ENCODE results near the gene RAPGEF1.
A peak's percentile ranks its signal among the peaks of the same experiment; 100 is the strongest.

Gene RAPGEF1

GRCh38 chr9:131733541-131734061 lies 6.3 kb downstream of the RAPGEF1 start:
- Histone ChIP-seq H3K4me1 (peaks cover 90 to 100% (median 97%) of the 10 kb centered on the region in 10 experiments), H3K9ac (peak overlapping the region; percentile 78 to 99 (median 98)), H4K20me1 (peaks cover 4 to 68% (median 32%) of the 10 kb centered on the region in 11 experiments; a peak in 14 of 22 replicates), H3K4me3 (peak overlapping the region; percentile 33 to 90 (median 52); a peak in 18 of 20 replicates), H3K4me2 (peak overlapping the region; percentile 91 to 99 (median 96)), H3K27me3 (no peaks in the 10 kb centered on the region), H3K9me3 (replicated peaks in 1 of 11) (no peaks in the 10 kb centered on the region), H3K36me3 (peaks cover 0 to 20% (median 0%) of the 10 kb centered on the region in 11 experiments; a peak in 5 of 22 replicates), H3K27ac (peak overlapping the region; percentile 84 to 99 (median 94))
- TF ChIP-seq Cebpa-rat (IDR thresholded peaks at IDR 0.05), result no peak

- Histone ChIP-seq H3K9me3 (replicated peaks in 1 of 11) (no peaks in the 10 kb centered on the region), H3K4me3 (peak overlapping the region in 4 of 10 experiments; percentile 8 to 26 (median 20); a peak in 5 of 20 replicates), H4K20me1 (peaks cover 3 to 71% (median 35%) of the 10 kb centered on the region in 11 experiments; a peak in 14 of 22 replicates), H3K36me3 (peaks cover 0 to 20% (median 0%) of the 10 kb centered on the region in 11 experiments; a peak in 5 of 22 replicates), H3K27me3 (no peaks in the 10 kb centered on the region), H3K4me1 (peaks cover 96 to 100% (median 97%) of the 10 kb centered on the region in 10 experiments), H3K27ac (peak overlapping the region; percentile 84 to 99 (median 94); a peak in 21 of 22 replicates), H3K4me2 (peak overlapping the region; percentile 91 to 99 (median 96)), H3K9ac (peak overlapping the region; percentile 65 to 99 (median 98); a peak in 21 of 22 replicates)
- TF ChIP-seq Cebpa-rat (IDR thresholded peaks at IDR 0.05), result no peak
Observed at GRCh38 chr9:131732636-131733289, 7.1 kb downstream of the RAPGEF1 start.

- peak overlapping the region; percentile 84 to 99 (median 94) for H3K27ac ChIP-seq
- TF ChIP-seq Cebpa-rat (IDR thresholded peaks at IDR 0.05), result no peak
- H3K9me3 ChIP-seq (replicated peaks in 1 of 11), result no peaks in the 10 kb centered on the region
- H3K4me3 ChIP-seq, result peak overlapping the region in 8 of 10 experiments; percentile 6 to 25 (median 16); a peak in 10 of 20 replicates
- H3K9ac ChIP-seq, result peak overlapping the region; percentile 65 to 99 (median 98)
- H3K36me3 ChIP-seq, result peaks cover 0 to 15% (median 0%) of the 10 kb centered on the region in 11 experiments; a peak in 5 of 22 replicates
- H3K4me1 ChIP-seq, result peaks cover 96 to 100% (median 97%) of the 10 kb centered on the region in 10 experiments
- H3K4me2 ChIP-seq, result peak overlapping the region; percentile 91 to 99 (median 96)
- peaks cover 5 to 68% (median 42%) of the 10 kb centered on the region in 11 experiments; a peak in 14 of 22 replicates for H4K20me1 ChIP-seq
- H3K27me3 ChIP-seq, result no peaks in the 10 kb centered on the region
Observed at GRCh38 chr9:131732061-131732526, 7.8 kb downstream of the RAPGEF1 start.

- Histone ChIP-seq H3K36me3 (peaks cover 0 to 10% (median 3%) of the 10 kb centered on the region in 11 experiments; a peak in 7 of 22 replicates), H3K9me3 (replicated peaks in 1 of 11) (peaks cover 0 to 4% (median 0%) of the 10 kb centered on the region in 11 experiments; a peak in 4 of 22 replicates), H3K27me3 (no peaks in the 10 kb centered on the region), H4K20me1 (peaks cover under 1 to 63% (median 39%) of the 10 kb centered on the region in 11 experiments; a peak in 13 of 22 replicates), H3K27ac (peak overlapping the region; percentile 84 to 99 (median 94)), H3K9ac (peak overlapping the region; percentile 65 to 99 (median 98)), H3K4me1 (peaks cover 96 to 100% (median 97%) of the 10 kb centered on the region in 10 experiments), H3K4me2 (peak overlapping the region; percentile 91 to 99 (median 96)), H3K4me3 (peak overlapping the region in 8 of 10 experiments; percentile 6 to 25 (median 16); a peak in 9 of 20 replicates)
- TF ChIP-seq Cebpa-rat (IDR thresholded peaks at IDR 0.05), result no peak
Observed at GRCh38 chr9:131731644-131732043, 8.2 kb downstream of the RAPGEF1 start.

GRCh38 chr9:131731237-131731636 lies 8.6 kb downstream of the RAPGEF1 start:
- H3K36me3 ChIP-seq, result peaks cover 0 to 10% (median 5%) of the 10 kb centered on the region in 11 experiments; a peak in 8 of 22 replicates
- H3K9me3 ChIP-seq (replicated peaks in 1 of 11), result peaks cover 0 to 8% (median 0%) of the 10 kb centered on the region in 11 experiments; a peak in 8 of 22 replicates
- H4K20me1 ChIP-seq, result peaks cover 0 to 59% (median 34%) of the 10 kb centered on the region in 11 experiments; a peak in 13 of 22 replicates
- H3K4me1 ChIP-seq, result peaks cover 96 to 100% (median 97%) of the 10 kb centered on the region in 10 experiments
- H3K4me3 ChIP-seq, result peak overlapping the region in 3 of 10 experiments; percentile 6 to 24 (median 8); a peak in 4 of 20 replicates
- H3K27me3 ChIP-seq, result no peaks in the 10 kb centered on the region
- TF ChIP-seq Cebpa-rat (IDR thresholded peaks at IDR 0.05), result no peak
- H3K27ac ChIP-seq, result peak overlapping the region; percentile 84 to 99 (median 94)
- H3K4me2 ChIP-seq, result peak overlapping the region; percentile 91 to 99 (median 96)
- H3K9ac ChIP-seq, result peak overlapping the region; percentile 65 to 99 (median 98)

GRCh38 chr9:131728961-131729360 lies 10.9 kb downstream of the RAPGEF1 start:
- peak overlapping the region; percentile 66 to 98 (median 77) for H3K9ac ChIP-seq
- no peak for TF ChIP-seq Cebpa-rat (IDR thresholded peaks at IDR 0.05)
- peak overlapping the region; percentile 86 to 99 (median 96) for H3K4me2 ChIP-seq
- H3K4me1 ChIP-seq, result peaks cover 96 to 100% (median 97%) of the 10 kb centered on the region in 10 experiments
- H3K27ac ChIP-seq, result peak overlapping the region; percentile 86 to 99 (median 94)
- peak overlapping the region in 3 of 10 experiments; percentile 23 to 34 (median 28); a peak in 5 of 20 replicates for H3K4me3 ChIP-seq
- peaks cover under 1 to 12% (median 5%) of the 10 kb centered on the region in 11 experiments; a peak in 10 of 22 replicates for H3K36me3 ChIP-seq
- H4K20me1 ChIP-seq, result peaks cover 0 to 45% (median 20%) of the 10 kb centered on the region in 11 experiments; a peak in 13 of 22 replicates
- H3K27me3 ChIP-seq, result no peaks in the 10 kb centered on the region
- H3K9me3 ChIP-seq (replicated peaks in 1 of 11), result peaks cover 0 to 17% (median 3%) of the 10 kb centered on the region in 11 experiments; a peak in 9 of 22 replicates

- peak overlapping the region; percentile 86 to 99 (median 96) for H3K4me2 ChIP-seq
- TF ChIP-seq Cebpa-rat (IDR thresholded peaks at IDR 0.05), result no peak
- peaks cover 0 to 22% (median 8%) of the 10 kb centered on the region in 11 experiments; a peak in 9 of 22 replicates for H3K9me3 ChIP-seq (replicated peaks in 1 of 11)
- peaks cover 96 to 100% (median 97%) of the 10 kb centered on the region in 10 experiments for H3K4me1 ChIP-seq
- H3K4me3 ChIP-seq, result peak overlapping the region in 9 of 10 experiments; percentile 6 to 34 (median 21); a peak in 8 of 20 replicates
- H3K36me3 ChIP-seq, result peaks cover 5 to 16% (median 7%) of the 10 kb centered on the region in 11 experiments; a peak in 12 of 22 replicates
- peaks cover 0 to 48% (median 24%) of the 10 kb centered on the region in 11 experiments; a peak in 13 of 22 replicates for H4K20me1 ChIP-seq
- H3K27me3 ChIP-seq, result no peaks in the 10 kb centered on the region
- peak overlapping the region; percentile 86 to 99 (median 94) for H3K27ac ChIP-seq
- peak overlapping the region; percentile 66 to 98 (median 77) for H3K9ac ChIP-seq
Observed at GRCh38 chr9:131728546-131728910, 11.3 kb downstream of the RAPGEF1 start.
